WERI-Rb-1 (cell line): Measurements from ENCODE around the gene GNG3.

Experiments used
- DNase-seq: peaks from one replicate; pipeline ENCODE4 v3.0.0-alpha.2; 2020
- H3K27ac ChIP-seq: fragments of 250-450 bp; sonication (Bioruptor Pico); 2 replicates; pipeline ENCODE4 v1.5.1; 2020; ENCODE audit warnings: mild to moderate bottlenecking, moderate library complexity
- H3K27me3 ChIP-seq: fragments of 250-450 bp; sonication (Bioruptor Pico); 2 replicates; pipeline ENCODE4 v1.5.1; 2021; ENCODE audit warnings: mild to moderate bottlenecking, low read depth, moderate library complexity; ENCODE audit not compliant: insufficient read depth, severe bottlenecking
- H3K36me3 ChIP-seq: fragments of 250-450 bp; sonication (Bioruptor Pico); 2 replicates; pipeline ENCODE4 v1.5.1; 2020; ENCODE audit warnings: mild to moderate bottlenecking, moderate library complexity
- H3K4me3 ChIP-seq: 2 replicates; pipeline ENCODE4 v1.5.1; 2011; ENCODE audit warnings: low read depth, mild to moderate bottlenecking, control low read depth, low read length
- H3K9me3 ChIP-seq: fragments of 250-450 bp; sonication (Bioruptor Pico); 2 replicates; pipeline ENCODE4 v1.5.1; 2021; ENCODE audit warnings: mild to moderate bottlenecking, moderate library complexity; ENCODE audit not compliant: severe bottlenecking
- TF ChIP-seq, protein P1 (sequence below): IDR thresholded peaks from 2 replicates; pipeline ENCODE4 v1.5.1; 2011; ENCODE audit warnings: low read depth, mild to moderate bottlenecking, control low read depth, inconsistent platforms, low read length

Gene GNG3

DNA sequence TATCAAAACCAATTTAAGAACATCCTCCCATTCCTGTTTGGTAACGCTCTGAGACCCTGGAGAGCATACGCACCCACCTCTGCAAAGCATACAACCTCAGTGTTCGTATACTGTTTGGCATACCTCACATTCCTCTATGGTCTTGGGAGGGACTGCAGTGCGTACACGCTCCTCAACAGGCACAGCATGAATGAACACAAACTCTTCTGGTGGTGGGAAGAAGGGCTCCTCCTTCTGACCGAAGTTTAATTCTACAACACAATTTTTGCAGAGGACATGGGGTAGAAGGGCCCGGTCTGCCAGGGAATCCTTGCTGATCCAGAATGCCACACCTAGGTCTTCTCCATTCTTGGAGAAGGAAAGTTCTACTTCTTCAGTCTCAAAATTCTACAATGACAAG is 14.5 kb downstream of the GNG3 start:
- TF ChIP-seq, protein P1, sequence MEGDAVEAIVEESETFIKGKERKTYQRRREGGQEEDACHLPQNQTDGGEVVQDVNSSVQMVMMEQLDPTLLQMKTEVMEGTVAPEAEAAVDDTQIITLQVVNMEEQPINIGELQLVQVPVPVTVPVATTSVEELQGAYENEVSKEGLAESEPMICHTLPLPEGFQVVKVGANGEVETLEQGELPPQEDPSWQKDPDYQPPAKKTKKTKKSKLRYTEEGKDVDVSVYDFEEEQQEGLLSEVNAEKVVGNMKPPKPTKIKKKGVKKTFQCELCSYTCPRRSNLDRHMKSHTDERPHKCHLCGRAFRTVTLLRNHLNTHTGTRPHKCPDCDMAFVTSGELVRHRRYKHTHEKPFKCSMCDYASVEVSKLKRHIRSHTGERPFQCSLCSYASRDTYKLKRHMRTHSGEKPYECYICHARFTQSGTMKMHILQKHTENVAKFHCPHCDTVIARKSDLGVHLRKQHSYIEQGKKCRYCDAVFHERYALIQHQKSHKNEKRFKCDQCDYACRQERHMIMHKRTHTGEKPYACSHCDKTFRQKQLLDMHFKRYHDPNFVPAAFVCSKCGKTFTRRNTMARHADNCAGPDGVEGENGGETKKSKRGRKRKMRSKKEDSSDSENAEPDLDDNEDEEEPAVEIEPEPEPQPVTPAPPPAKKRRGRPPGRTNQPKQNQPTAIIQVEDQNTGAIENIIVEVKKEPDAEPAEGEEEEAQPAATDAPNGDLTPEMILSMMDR = no peak
- H3K27me3 ChIP-seq = no peaks in the 10 kb centered on the region
- no peak overlapping the region for H3K27ac ChIP-seq
- no peak for DNase-seq
- H3K9me3 ChIP-seq = no peaks in the 10 kb centered on the region
- peaks cover 95% of the 10 kb centered on the region for H3K36me3 ChIP-seq
- H3K4me3 ChIP-seq = no peak overlapping the region

DNA sequence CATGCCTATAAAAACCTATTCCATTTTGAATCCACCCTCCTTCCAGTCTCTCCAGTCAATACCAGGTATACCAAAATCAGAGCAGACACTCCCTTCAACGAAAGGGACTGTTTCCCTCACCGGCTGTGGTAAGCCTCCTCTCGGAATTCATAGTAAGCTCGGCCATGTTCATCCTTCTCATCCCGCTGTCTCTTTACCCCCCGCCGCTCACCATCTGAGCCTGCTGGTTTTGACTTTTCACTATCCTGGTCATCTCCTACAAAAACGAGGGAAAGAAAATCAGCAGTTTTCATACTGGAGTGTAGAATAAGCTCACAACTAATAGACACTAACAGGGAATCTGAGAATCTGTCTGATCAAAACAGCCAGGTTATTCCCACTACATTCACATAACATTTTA is 16.7 kb downstream of the GNG3 start:
- no peak overlapping the region; the same call in 1 of the 2 replicates for H3K27ac ChIP-seq
- no peaks in the 10 kb centered on the region for H3K9me3 ChIP-seq
- peaks cover 75% of the 10 kb centered on the region for H3K36me3 ChIP-seq
- DNase-seq = no peak
- no peak overlapping the region; the same call in 1 of the 2 replicates for H3K4me3 ChIP-seq
- no peaks in the 10 kb centered on the region for H3K27me3 ChIP-seq
- TF ChIP-seq, protein P1 = no peak

DNA sequence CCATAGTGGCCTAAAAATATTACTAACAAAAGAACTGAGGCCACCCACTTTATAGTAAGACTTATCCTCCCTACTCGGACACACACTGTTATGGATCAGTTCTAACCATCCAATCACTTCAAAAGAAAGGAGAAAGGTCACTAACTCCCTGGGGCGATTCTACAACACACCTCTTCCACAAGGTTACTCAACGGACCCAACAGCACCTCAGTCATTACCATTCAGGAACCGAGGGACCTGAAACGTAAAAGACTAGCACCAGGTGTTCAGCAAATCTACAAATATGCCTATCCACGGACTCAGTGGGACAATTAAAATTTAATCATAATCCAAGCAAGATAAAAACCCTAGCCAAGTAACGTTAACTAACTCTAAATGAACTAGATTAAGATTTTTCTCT is 18.2 kb downstream of the GNG3 start:
- H3K27ac ChIP-seq = peak overlapping the region; percentile 99
- H3K27me3 ChIP-seq = no peaks in the 10 kb centered on the region
- TF ChIP-seq, protein P1 = no peak
- no peak for DNase-seq
- no peaks in the 10 kb centered on the region for H3K9me3 ChIP-seq
- peaks cover 69% of the 10 kb centered on the region for H3K36me3 ChIP-seq
- H3K4me3 ChIP-seq = peak overlapping the region; percentile 92

DNA sequence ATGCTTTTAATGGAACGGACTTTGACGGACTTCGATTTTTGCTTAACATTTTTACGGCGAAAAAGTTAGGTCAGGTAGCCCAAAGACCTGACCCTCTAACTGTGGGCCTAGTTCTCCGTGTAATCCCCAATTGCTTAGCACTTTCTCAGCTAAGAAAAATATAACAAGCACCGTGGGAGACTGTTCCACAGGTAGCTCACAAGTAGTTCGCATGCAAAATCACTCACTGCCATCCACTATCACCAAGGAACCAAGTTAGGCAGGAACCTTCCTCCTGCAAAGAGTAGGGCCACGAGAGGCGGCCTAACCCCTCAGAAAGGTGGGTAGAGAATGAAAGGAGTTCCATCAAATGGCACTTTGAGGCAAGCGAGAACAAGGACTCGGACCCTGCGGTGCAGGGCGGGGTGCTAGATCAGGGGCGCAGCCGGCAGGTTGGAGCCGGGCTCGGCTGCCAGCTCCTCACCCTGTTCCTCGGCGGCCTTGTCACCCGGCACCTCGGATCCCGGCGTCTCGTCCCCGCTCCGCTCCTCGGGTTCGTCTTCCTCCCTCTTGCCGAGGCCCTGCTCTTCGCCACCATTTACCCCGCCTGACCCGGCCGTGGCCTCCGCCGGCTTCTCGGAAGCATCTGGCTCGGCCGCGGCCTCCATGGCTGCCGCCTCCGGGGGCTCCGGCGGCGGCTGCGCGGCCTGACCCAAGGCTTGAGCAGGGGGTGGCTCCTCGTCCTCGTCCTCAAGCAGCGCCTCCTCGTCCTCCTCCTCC is 18.9 kb downstream of the GNG3 start:
- H3K36me3 ChIP-seq = peaks cover 68% of the 10 kb centered on the region
- no peak for DNase-seq

DNA sequence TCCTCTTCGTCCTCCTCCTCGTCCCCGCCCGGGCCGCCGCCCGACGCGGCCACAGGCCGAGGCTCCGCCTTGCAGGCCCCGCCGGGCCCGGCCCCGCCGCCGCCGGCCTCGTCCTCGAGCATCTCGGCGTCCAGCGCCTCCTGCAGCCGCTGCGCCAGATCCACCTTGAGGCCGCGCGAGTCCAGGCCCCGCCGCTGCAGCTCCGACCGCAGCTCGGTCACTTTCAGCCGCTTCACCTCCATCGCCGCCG is 19.4 kb downstream of the GNG3 start:
- TF ChIP-seq, protein P1 = no peak
- no peak for DNase-seq
- Histone ChIP-seq H3K9me3 (no peaks in the 10 kb centered on the region), H3K27me3 (no peaks in the 10 kb centered on the region), H3K4me3 (peak overlapping the region; percentile 92), H3K36me3 (peaks cover 64% of the 10 kb centered on the region), H3K27ac (peak overlapping the region; percentile 99)

More for the DNA sequence above, 18.9 kb downstream of the GNG3 start:
- TF ChIP-seq, protein P1 = no peak
- no peaks in the 10 kb centered on the region for H3K9me3 ChIP-seq
- no peaks in the 10 kb centered on the region for H3K27me3 ChIP-seq
- H3K4me3 ChIP-seq = peak overlapping the region; percentile 92
- peak overlapping the region; percentile 99 for H3K27ac ChIP-seq

DNA sequence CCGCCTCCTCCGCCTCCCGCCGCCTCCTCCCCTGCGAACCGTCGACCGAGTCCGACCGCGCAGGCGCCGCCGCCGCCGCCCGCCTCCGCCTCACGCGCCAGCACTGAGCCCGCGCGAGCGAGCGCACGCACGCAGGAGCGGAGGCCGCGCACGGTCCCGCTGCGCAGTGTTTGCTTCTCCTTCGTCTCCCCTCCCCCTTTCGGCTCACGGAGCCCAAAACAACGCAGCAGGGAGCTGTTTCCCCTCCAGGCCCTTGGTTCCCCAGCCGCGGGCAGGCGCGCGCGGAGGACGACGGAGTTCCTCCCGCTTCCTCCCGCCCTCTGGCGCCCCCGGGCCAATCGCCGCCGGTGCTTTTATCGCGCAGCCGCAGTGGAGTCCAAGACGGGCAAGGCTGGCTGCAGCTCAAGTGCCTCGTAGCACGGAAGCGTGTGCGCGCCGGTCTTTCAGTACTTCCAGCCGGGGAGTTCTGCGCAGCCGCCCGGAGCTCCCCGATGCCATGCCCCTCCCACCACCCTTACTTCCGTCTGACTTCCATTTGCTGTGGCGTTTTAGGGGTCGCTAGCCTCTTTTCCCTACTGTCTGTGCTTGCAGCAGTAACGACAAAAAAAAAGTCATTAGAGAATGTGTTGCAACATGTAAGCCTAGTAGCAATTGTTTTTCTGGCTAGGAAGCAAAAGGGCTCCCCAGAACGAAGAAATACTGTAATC is 19.8 kb downstream of the GNG3 start, which contains the start of gene HNRNPUL2:
Gene HNRNPUL2, minus strand, starts transcription at position 293 of the 707 bp plus-strand sequence. CDS start 301 bp downstream, outside the sequence.
- Histone ChIP-seq H3K36me3 (peaks cover 61% of the 10 kb centered on the region), H3K27me3 (no peaks in the 10 kb centered on the region), H3K4me3 (peak within 1 kb of the TSS; percentile 92), H3K9me3 (no peaks in the 10 kb centered on the region), H3K27ac (peak within 1 kb of the TSS; percentile 99)
- peak; percentile 98 for DNase-seq
- TF ChIP-seq, protein P1 = 0 out of 2 replicates have a peak, but pooled peaks have one; percentile 2
